Myocyte (in vitro differentiated cells): Measurements from ENCODE around the gene GTPBP3. TPM values are rescaled to one million over a fixed set of nuclear protein-coding genes. Genes with fewer than 3 reads are reported as not detected.
A peak's percentile ranks its signal among the peaks of the same experiment; 100 is the strongest.

Experiments used
- DNase-seq: peaks from one replicate; pipeline ENCODE4 v3.0.0-alpha.2; 2012; ENCODE audit warnings: low read depth
- total RNA-seq: library from RNA; depleted of rRNA; stranded (reverse); fragments of >200 nt; gene quantifications from 2 replicates; pipeline ENCODE4 v1.2.3, GENCODE V29; 2014

GTPBP3 gene
- total RNA-seq, 1 donor from 2014 or later = 20.2 TPM

DNA sequence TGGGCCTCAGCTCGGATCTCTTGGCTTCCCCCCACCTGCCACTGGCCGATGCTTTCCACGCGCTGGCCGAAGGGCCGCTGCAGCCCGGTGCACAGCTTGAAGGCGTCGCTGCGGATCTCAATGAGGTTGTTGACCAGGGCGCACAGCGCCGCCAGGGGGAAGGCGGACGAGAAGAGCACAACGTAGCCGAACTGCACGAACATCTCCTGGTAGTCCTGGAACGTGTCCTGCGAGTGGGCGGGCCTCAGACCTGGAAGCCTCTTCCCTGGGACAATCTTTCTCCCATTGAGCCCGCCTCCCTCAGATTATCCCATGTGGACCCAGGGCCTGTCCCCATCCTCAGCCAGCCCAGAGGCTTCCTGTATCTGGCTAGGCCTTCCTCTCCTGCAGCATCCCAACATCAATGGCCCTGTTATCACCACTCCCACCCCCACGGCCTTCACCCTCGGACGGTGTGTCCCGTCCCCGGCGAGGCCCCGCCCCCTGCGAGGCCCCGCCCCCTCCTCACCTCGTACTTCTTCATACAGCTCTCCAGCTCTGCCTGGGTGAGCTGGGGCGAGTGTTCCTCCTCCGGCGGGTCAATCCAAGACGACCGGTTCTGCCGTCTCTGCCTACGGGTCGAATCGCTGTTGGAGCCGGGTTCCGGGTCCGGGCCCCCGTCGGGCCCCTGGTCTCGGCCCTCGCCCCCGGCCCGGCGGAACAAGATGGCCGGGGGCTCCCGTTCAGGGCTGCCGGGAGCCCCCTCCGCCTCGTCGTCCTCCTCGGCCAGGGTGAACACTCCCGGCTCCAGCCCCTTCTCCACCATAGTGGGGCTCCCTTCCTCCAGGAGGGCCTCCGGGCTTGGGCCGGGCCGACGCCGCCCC, 9.5 kb upstream of the GTPBP3 start:
- no peak for DNase-seq

DNA sequence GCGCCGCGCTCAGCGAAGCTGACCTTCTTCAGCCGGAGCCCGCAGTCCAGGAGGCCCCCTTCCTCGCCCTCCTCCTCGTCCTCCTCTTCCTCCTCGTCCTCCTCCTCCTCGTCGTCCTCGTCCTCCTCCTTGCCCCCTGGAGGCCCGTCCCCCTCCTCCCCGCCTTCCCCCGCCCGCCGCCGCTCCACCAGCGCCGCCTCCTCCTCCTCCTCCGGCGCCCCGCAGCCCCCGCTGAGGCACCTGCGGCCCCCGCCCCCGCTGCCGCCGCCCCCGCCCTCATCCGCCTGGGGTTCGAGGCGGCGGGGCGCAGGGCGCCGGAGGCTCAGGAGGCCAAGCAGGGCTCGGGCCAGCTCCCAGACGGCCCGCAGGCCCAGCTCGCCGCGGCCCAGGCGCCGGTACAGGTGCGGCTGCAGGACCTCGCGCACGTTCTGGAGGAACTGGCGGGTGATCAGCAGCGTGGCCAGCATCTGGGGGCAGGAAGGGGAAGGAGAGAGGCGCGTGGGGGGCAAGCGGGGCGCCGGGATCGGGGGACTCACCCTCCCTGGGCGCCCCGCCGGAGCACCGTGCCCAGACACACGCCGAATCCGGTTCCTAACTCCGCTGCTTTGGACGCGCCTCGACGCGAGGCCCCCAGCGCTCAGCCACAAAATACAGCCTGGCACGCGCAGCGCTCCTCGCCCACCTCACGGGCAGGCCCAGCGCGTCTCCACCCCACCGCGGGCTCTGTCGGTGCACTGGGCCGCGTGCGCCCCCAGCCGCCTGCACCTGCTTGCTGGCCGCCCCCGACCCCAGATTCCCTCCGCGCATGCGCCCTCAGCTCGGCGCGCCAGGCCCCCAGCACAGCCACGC, 8.6 kb upstream of the GTPBP3 start:
- DNase-seq = no peak

DNA sequence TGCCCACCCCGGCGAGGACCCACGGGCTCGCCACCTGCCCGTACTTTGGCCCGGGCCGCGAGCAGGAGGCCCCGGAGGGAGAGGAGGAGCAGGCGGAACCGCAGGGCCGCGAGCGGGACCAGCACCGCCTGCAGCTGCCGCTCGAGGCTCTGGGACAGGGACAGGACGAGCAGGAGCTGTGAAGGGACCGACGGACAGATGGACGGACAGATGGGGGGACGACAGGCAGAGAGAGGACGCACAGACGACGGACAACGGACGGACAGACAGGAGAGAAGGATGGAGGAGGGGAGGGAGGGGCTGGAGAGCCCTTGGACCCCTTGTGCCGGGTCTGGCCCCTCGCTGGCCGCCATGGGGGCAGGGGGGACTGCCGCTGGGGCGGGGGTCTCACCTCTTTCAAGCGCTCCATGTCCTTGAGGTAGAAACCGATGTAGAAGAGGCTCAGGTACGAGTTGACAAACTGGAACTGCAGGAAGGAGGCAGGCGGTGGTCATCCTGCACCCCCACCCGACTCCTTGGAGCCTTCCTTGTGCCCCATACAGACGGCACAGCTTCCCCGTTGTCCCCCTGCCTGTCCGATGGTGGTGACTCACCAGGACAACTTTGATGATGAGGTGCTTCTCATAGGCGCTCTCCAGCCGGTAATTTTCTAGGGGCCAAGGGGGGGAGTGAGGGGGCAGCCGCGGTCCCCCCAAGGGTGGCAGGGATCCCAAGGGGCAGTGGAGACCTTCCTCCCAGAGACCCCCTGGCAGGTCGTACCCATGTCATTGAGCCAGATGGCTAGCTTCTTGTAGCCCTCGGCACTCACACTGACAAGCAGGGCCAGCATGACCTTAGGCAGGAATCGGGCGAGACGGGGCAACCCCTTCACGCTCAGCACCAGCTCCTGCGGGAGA, 7.7 kb upstream of the GTPBP3 start:
- no peak for DNase-seq

DNA sequence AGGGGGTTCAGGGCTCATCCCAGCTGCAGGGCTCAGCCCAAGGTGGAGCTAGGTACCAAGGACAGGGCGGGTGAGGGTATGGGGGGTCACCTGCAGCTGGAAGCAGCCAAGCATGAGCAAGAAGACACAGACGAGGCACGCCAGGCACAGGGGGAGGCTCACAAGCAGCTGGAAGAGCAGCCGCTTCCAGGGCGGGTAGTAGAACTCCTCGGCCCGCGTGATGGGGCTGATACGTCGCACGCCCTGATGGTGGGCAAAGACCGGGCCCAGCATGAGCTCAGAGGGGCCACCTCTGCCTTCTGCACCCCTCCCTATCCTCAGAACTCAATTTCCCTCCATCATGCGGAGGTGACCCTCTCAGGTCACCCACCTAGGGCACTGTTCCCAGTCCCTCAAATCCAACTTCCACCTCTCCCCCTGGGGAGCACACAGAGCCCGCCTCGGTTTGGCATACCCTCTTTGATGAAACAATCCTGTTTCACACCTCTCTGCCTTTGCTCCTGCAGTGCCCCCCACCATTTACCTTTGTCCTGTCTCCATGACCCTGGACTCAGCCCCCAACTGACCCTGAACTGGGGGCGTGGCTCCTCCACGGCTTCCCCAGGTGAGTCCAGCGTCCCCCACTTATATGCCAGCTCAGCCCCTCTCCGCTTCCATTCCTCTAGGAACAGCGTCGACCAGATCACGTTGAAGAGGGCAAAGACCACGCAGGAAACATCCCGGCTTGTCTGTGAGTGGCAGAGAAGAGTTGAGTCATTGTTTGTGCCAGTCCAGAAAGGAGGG, 6.9 kb upstream of the GTPBP3 start:
- DNase-seq = no peak

DNA sequence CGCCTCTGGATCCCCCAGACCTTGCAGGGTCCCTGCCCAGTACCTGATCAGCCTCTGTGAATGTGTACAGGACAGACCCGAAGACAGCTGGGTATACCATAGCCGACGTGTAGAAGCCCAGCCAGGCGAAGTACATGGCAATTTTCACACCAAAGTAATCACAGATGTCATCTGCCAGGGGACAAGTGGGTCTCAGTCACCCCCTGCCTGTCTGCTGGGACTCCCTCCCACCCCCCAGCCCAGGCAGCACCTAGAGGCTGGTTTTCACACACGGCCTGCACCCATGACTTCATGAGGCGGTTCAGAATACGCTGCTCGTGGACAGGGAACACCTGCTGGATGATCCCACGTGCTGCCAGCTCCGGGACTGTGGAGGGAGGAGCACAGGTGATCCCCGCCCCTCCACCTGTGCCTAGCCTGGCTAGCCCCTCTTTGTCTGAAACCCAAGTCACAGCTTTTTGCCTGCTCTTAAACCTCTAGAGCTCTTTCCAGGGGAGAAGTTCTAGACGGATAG, 6.3 kb upstream of the GTPBP3 start:
- DNase-seq = no peak

GRCh38 chr19:17332360-17332676, 5.0 kb upstream of the GTPBP3 start:
- no peak for DNase-seq

GRCh38 chr19:17332677-17333581, 4.4 kb upstream of the GTPBP3 start:
- DNase-seq = no peak

DNA sequence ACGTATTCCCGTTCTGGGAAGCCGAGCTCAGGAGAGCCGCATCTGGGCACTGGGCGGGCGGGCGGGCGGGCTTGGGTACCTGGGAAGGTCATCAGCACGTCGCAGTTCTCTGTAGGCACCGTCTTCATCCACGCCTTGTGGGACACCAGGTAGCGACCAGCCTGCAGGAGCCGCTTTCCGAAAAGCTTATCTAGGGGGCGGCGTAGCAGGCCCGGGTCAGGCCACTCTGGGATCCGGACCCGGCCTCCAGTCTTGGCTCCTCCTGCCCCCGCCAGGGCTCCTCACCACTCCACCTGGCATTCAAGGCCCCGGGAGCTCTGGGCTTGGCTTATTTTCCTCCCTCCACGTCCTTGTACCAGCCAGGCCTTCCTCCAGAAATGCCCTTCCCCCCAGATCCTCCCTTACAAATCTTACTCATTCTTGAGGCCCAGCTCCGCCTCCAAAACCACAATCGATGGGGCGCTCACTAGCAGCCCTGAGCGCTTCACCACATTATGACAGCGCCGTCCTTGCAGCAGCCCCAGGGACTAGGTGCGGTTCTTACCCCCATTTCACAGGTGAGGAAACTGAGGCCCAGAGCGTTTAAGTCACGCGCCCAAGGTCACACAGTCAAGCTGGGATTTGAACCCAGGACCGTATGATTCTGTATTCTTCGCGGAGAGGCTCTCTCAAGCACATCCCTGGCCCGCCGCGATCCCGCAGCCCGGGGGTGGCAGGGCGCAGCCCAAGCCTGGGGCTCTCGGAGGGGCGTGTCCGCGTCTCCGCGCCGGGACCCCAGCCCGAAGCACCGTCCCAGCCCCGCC, 3.5 kb upstream of the GTPBP3 start:
- peak; percentile 32 for DNase-seq

DNA sequence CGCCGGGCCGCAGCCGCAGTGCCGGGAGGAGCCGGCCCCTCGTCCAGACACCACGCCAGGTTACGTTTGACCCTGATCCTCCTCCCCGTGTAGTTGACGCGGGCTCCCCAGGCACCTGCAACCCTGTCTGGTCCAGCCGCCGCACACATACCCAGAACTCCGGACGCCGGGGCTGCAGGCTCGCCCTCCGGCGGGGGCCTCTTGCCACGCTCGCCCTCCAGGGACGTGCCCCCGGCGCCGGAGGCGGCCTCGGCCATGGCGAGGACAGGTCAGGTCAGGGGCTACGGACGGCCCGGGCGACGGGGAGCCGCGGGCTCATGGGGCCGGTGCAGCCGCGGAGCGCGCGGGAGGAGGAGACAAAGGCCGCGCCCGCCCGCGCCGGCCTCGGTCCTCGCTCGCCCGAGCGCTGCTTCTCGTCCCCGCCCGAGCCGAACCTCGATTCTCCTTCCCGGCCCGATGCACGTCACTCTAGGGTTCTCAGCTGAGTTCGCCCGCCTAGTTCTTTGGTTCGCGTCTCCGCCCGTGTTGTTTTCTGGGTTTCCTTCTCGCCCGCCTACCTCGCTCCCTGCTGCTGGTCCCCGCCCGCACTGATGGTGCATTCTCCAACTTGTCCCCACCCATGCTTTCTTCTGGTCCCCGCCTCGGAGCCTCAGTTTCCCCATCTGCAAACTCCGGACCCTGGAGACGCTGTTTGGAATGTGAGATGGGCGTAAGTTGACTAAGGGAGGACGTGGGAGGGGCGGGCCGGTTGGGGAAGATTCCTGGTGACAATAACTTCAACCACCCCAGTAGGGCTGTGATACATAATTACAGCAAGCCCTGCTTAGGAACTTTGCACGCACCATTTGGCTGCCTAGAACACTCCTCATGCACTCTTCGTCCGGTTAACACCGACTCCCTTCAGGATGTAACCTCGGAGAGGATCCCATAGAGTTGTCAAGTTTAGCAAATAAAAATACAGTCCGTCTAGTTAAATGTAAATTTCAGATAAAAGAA, 2.6 kb upstream of the GTPBP3 start, which contains the start of gene ANO8:
ANO8 (minus strand) TSS at position 442 of the 996 bp plus-strand sequence; CDS start at position 257, 185 bp downstream.
- DNase-seq = peak; percentile 99

GRCh38 chr19:17335575-17335974, 1.8 kb upstream of the GTPBP3 start:
- DNase-seq = no peak

DNA sequence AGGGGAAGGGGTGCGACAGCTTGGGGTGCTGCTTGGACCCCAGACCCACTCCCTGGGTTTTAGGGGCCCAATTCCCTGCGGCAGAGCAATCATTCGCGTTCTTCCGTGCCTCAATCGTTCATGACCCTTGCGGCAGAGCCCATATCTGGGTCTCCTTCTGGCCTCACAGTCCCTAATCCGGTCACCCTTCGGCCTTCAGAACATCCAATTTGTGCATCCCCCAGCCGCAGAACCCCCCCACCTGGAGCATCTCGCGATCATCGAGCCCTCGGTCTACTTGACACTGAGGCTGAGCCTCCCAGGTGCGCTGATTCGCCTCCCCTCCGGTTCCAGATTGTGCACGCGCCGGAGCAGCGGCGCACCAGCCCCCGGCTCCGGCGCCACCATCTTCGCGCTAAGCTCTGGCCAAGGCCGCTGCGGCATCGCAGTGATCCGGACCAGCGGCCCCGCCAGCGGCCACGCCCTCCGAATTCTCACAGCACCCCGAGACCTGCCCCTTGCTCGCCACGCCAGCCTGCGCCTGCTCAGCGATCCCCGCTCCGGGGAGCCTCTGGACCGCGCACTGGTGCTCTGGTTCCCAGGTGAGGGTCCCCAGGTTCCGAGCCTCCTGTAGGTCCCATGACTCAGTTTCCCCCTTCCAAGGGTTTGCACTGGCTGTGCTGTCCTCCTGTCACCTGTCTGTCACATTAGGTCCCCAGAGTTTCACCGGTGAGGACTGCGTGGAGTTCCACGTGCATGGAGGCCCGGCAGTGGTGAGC, 501 bp downstream of the GTPBP3 start:
- DNase-seq = no peak

GRCh38 chr19:17338433-17339078, 1.2 kb downstream of the GTPBP3 start:
- DNase-seq = no peak

DNA sequence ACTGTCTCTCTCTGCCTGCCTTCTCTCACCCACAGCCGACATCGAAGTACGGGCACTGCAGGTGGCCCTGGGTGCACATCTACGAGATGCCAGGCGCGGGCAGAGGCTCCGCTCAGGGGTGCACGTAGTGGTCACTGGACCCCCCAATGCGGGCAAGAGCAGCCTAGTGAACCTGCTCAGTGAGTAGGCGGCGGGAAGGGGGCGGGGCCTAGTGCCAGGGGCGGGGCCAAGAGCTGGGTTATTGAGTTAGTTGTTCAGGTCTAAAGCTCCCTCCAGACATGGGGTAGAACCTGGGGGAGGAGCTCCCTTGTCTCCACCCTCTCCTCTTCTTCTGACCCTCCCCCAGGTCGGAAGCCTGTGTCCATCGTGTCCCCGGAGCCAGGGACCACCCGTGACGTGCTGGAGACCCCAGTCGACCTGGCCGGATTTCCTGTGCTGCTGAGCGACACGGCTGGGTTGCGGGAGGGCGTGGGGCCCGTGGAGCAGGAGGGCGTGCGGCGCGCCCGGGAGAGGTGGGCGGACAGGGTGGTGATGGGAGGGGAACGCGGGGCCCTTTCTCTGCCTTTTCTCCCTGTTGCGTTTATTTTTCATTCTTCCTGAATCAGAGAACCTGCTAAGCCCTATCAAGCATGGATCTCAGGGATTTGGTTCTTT, 1.9 kb downstream of the GTPBP3 start:
- DNase-seq = no peak

- DNase-seq = no peak
Measured at GRCh38 chr19:17340302-17340870, 3.0 kb downstream of the GTPBP3 start.

- no peak for DNase-seq
Measured at GRCh38 chr19:17340871-17341357, 3.6 kb downstream of the GTPBP3 start.
